Adrenal gland (tissue), 12 donors: ENCODE measurements around the gene RPL15. TPM values are rescaled to one million over a fixed set of nuclear protein-coding genes. Genes with fewer than 3 reads are reported as not detected.

Experiments
- DNase-seq, 7 donors: peaks; one replicate each; pipeline ENCODE4 v3.0.0-alpha.2; 2019 to 2020
- H3K27ac ChIP-seq, 5 donors: fragments of 200-600 bp; sonication (generic) in 4 of 5; 1 replicate in 3 of 5; 2 replicates in 2 of 5; pipeline versions ENCODE4 v1.5.1 to v1.8.0; 2016 to 2020; ENCODE audit warnings: mild to moderate bottlenecking in 1 of 5
- H3K27me3 ChIP-seq: fragments of 200-600 bp; 2 replicates; pipeline ENCODE4 v1.8.0; 2021
- H3K36me3 ChIP-seq, 2 donors: fragments of 200-600 bp; replicated peaks in 1 of 2; 1 replicate in 1 of 2; 2 replicates in 1 of 2; pipeline versions ENCODE4 v1.5.1 to v1.8.0; 2018 to 2022
- H3K4me1 ChIP-seq, 2 donors: fragments of 200-600 bp; replicated peaks in 1 of 2; 1 replicate in 1 of 2; 2 replicates in 1 of 2; pipeline versions ENCODE4 v1.5.1 to v1.8.0; 2018 to 2021
- H3K4me3 ChIP-seq, 4 donors: fragments of 200-600 bp; sonication (generic) in 3 of 4; one replicate each; pipeline ENCODE4 v1.5.1; 2016 to 2018
- H3K9me3 ChIP-seq, 3 donors: fragments of 200-600 bp; sonication (generic) in 1 of 3; replicated peaks in 1 of 3; 1 replicate in 2 of 3; 2 replicates in 1 of 3; pipeline versions ENCODE4 v1.5.1 to v1.8.0; 2016 to 2021
- CTCF ChIP-seq, 6 experiments: fragments of 450-650 bp in 4 of 6; fragments of 200-600 bp in 2 of 6; sonication (generic) in 1 of 6; IDR thresholded peaks; 1 replicate in 5 of 6; 2 replicates in 1 of 6; pipeline versions ENCODE4 v1.5.1 to v1.8.0; 2016 to 2021; ENCODE audit warnings: antibody characterized with exemption in 6 of 6, mild to moderate bottlenecking in 2 of 6, moderate library complexity in 1 of 6
- POLR2A ChIP-seq, 2 donors: fragments of 450-650 bp; IDR thresholded peaks; one replicate each; pipeline ENCODE4 v1.6.1; 2017; ENCODE audit warnings: antibody characterized with exemption in 2 of 2, mild to moderate bottlenecking in 2 of 2, moderate library complexity in 1 of 2
- WGBS, 4 donors: extraction: QIAGEN DNeasy Blood & Tissue Kit in 2 of 4; methylation state at CpG; one replicate each; pipeline versions ENCODE4 v1.1.5 to v1.1.7; 2013 to 2017; 5-methylcytosine and 5-hydroxymethylcytosine counted together
- intact Hi-C, 2 donors: fragments of 100-400 bp; cut with DNase I; formaldehyde crosslinking; loops; one replicate each; pipeline versions ENCODE4 v1.14.1 to v1.15.0; 2022 to 2023
- polyA plus RNA-seq, 3 donors: library from polyadenylated mRNA; stranded (reverse); fragments of 200-250 nt in 2 of 3; fragments of 350-450 nt in 1 of 3; fragmentation: Illumina TruSeq in 1 of 3; extraction: RNeasy Lipid Tissue Mini Kit (QIAGEN cat#74804) in 1 of 3; gene quantifications; one replicate each; pipeline ENCODE4 v1.2.3, GENCODE V29; 2013 to 2014
- total RNA-seq, 9 donors: library from RNA; depleted of rRNA in 4 of 9; stranded (reverse); fragments of >200 nt in 4 of 9; fragments of 120-200 nt in 1 of 9; fragmentation: NEBNext Ultra II Directional in 1 of 9; extraction: Animal tissue kit (Norgen Biotek cat#: 25700) in 1 of 9; gene quantifications; one replicate each; pipeline versions ENCODE4 v1.1.0 to v1.2.4, GENCODE V29; 2013 to 2023
- donor health status: healthy with polysubstance abuse.
- donor health status: Bipolar disorder and iron deficiency.
- donor health status: DM: yes; HTN: yes; CAD: no.
- donor health status: DM: no; HTN: no; CAD: no.
- donor health status: DM: no; HTN: no; CAD: no.
- donor health status: DM: yes; HTN: yes; CAD: no.

Gene RPL15
- total and polyA plus RNA-seq, 12 donors: 760 to 3,034 (median 1,758) TPM

GRCh38 chr3:23926246-23926645, 9.3 kb downstream of the RPL15 start:
- 92 to 96% (median 94%) methylated on average over 7 of the region's 7 CpGs for WGBS, 4 donors
- no peaks in the 10 kb centered on the region for H3K4me1 ChIP-seq
- peaks cover 0 to 5% of the 10 kb centered on the region in 2 donors for H3K36me3 ChIP-seq
- H3K4me3 ChIP-seq: no peak overlapping the region
- no peaks in the 10 kb centered on the region for H3K27me3 ChIP-seq
- H3K9me3 ChIP-seq: no peaks in the 10 kb centered on the region
- TF ChIP-seq POLR2A (IDR thresholded peaks at IDR 0.05) (no peak), CTCF (IDR thresholded peaks at IDR 0.05) (no peak)
- DNase-seq: no peak
- no peak overlapping the region for H3K27ac ChIP-seq
- intact Hi-C loops: no loop called here

GRCh38 chr3:23926736-23927135, 9.8 kb downstream of the RPL15 start:
- Histone ChIP-seq H3K4me1 (no peaks in the 10 kb centered on the region), H3K9me3 (no peaks in the 10 kb centered on the region), H3K4me3 (no peak overlapping the region), H3K27me3 (no peaks in the 10 kb centered on the region), H3K27ac (no peak overlapping the region), H3K36me3 (peaks cover 0 to 2% of the 10 kb centered on the region in 2 donors)
- 82 to 90% (median 86%) methylated on average over 3 of the region's 3 CpGs for WGBS, 4 donors
- no peak for DNase-seq
- intact Hi-C loops: no loop called here
- no peak for TF ChIP-seq POLR2A (IDR thresholded peaks at IDR 0.05)

GRCh38 chr3:23928524-23928923, 11.6 kb downstream of the RPL15 start:
- H3K4me1 ChIP-seq: no peaks in the 10 kb centered on the region
- DNase-seq: no peak
- intact Hi-C loops: no loop called here
- H3K27me3 ChIP-seq: no peaks in the 10 kb centered on the region
- no peak overlapping the region for H3K27ac ChIP-seq
- H3K36me3 ChIP-seq: no peaks in the 10 kb centered on the region
- 53 to 68% (median 67%) methylated on average over 6 to 8 of the region's 8 CpGs for WGBS, 4 donors
- H3K9me3 ChIP-seq: no peaks in the 10 kb centered on the region
- TF ChIP-seq CTCF (IDR thresholded peaks at IDR 0.05): no peak
- no peak for TF ChIP-seq POLR2A (IDR thresholded peaks at IDR 0.05)
- H3K4me3 ChIP-seq: no peak overlapping the region

- no peak overlapping the region for H3K27ac ChIP-seq
- no peak for TF ChIP-seq POLR2A (IDR thresholded peaks at IDR 0.05)
- TF ChIP-seq CTCF (IDR thresholded peaks at IDR 0.05): no peak
- H3K9me3 ChIP-seq: no peaks in the 10 kb centered on the region
- intact Hi-C loops: no loop called here
- no peaks in the 10 kb centered on the region for H3K27me3 ChIP-seq
- no peaks in the 10 kb centered on the region for H3K4me1 ChIP-seq
- WGBS, 4 donors: 75 to 88% (median 79%) methylated on average over 3 of the region's 3 CpGs
- DNase-seq: no peak
- no peak overlapping the region for H3K4me3 ChIP-seq
- H3K36me3 ChIP-seq: no peaks in the 10 kb centered on the region
These were observed 14.7 kb downstream of the RPL15 start for GRCh38 chr3:23931597-23931996.

- TF ChIP-seq CTCF (IDR thresholded peaks at IDR 0.05): no peak
- no peak for TF ChIP-seq POLR2A (IDR thresholded peaks at IDR 0.05)
- intact Hi-C loops: no loop called here
- Histone ChIP-seq H3K4me3 (no peak overlapping the region), H3K36me3 (no peaks in the 10 kb centered on the region), H3K27ac (no peak overlapping the region), H3K4me1 (no peaks in the 10 kb centered on the region), H3K27me3 (no peaks in the 10 kb centered on the region), H3K9me3 (no peaks in the 10 kb centered on the region)
- no peak for DNase-seq
- 77 to 85% (median 80%) methylated on average over 4 of the region's 4 CpGs for WGBS, 4 donors
These were observed 15.6 kb downstream of the RPL15 start for GRCh38 chr3:23932571-23932970.
